A673 (cell line): Measurements from ENCODE around the gene DUXB. TPM values are rescaled to one million over a fixed set of nuclear protein-coding genes. Genes with fewer than 3 reads are reported as not detected.

Experiments
- BruUV-seq: library from RNA; stranded (reverse); fragments of 400-500 nt; replicated peaks from 2 replicates; lab custom pipeline; 2021; lab: Mats Ljungman, UMichigan
- CTCF ChIA-PET: fragments of 300-600 bp; sonication (Branson Sonifier 250); formaldehyde crosslinking; loops from one replicate; lab custom pipeline; 2022; ENCODE audit warnings: antibody characterized with exemption; lab: Charles Lee
- POLR2A ChIA-PET: fragments of 300-600 bp; sonication (Branson Sonifier 250); formaldehyde crosslinking; loops from one replicate; lab custom pipeline; 2022; ENCODE audit warnings: antibody characterized with exemption; ENCODE audit not compliant: low non-redundant PET; lab: Charles Lee
- DNase-seq: peaks from one replicate; pipeline ENCODE4 v3.0.0-alpha.2; 2015; ENCODE audit warnings: low spot score
- H3K27ac ChIP-seq: fragments of 200-600 bp; sonication (generic); 2 replicates; pipeline ENCODE4 v1.5.1; 2016; ENCODE audit warnings: mixed run types, low read depth, mild to moderate bottlenecking, mixed read lengths, antibody characterized with exemption, low read length; ENCODE audit not compliant: poor library complexity, severe bottlenecking
- H3K27me3 ChIP-seq: fragments of 200-600 bp; sonication (generic); replicated peaks from 2 replicates; pipeline ENCODE4 v1.6.1; 2017; ENCODE audit warnings: mixed run types, low read depth, mild to moderate bottlenecking, mixed read lengths, antibody characterized with exemption, low read length; ENCODE audit not compliant: insufficient read depth, poor library complexity
- H3K36me3 ChIP-seq: fragments of 200-600 bp; sonication (generic); 2 replicates; pipeline ENCODE4 v1.6.1; 2016; ENCODE audit warnings: mixed run types, mild to moderate bottlenecking, mixed read lengths, antibody characterized with exemption, low read length; ENCODE audit not compliant: insufficient read depth, poor library complexity, severe bottlenecking
- H3K4me1 ChIP-seq: fragments of 200-600 bp; sonication (generic); 2 replicates; pipeline ENCODE4 v1.6.1; 2017; ENCODE audit warnings: mixed run types, mild to moderate bottlenecking, mixed read lengths, antibody characterized with exemption, low read length; ENCODE audit not compliant: insufficient read depth, poor library complexity, severe bottlenecking
- H3K4me3 ChIP-seq: fragments of 200-600 bp; sonication (generic); 2 replicates; pipeline ENCODE4 v1.5.1; 2016; ENCODE audit warnings: low read depth, mixed run types, mild to moderate bottlenecking, mixed read lengths, low read length; ENCODE audit not compliant: poor library complexity, severe bottlenecking
- H3K9me3 ChIP-seq: fragments of 200-600 bp; sonication (generic); 2 replicates; pipeline ENCODE4 v1.6.1; 2016; ENCODE audit warnings: mixed run types, low read depth, mild to moderate bottlenecking, mixed read lengths, antibody characterized with exemption, low read length; ENCODE audit not compliant: poor library complexity, severe bottlenecking
- CTCF ChIP-seq: fragments of 300-800, 200-600 bp; sonication (generic); conservative IDR thresholded peaks from 2 replicates; pipeline ENCODE4 v1.5.1; 2017; ENCODE audit warnings: low read depth, mild to moderate bottlenecking, antibody characterized with exemption, low read length, moderate library complexity, mixed read lengths
- EZH2 ChIP-seq: fragments of 200-600 bp; sonication (generic); IDR thresholded peaks from 2 replicates; pipeline ENCODE4 v1.6.1; 2017; ENCODE audit warnings: borderline replicate concordance, low read depth, mild to moderate bottlenecking, mixed read lengths, antibody characterized with exemption, low read length; ENCODE audit not compliant: poor library complexity, severe bottlenecking
- intact Hi-C: fragments of 100-400 bp; cut with micrococcal nuclease; formaldehyde crosslinking; loops from one replicate; pipeline ENCODE4 v1.10.0; 2022; ENCODE audit not compliant: unreplicated experiment
- total RNA-seq: library from RNA; stranded (reverse); gene quantifications from 2 replicates; pipeline ENCODE4 v1.2.3, GENCODE V29; 2021

DUXB gene
- total RNA-seq, 1 experiment from 2014 or later: not detected

DNA sequence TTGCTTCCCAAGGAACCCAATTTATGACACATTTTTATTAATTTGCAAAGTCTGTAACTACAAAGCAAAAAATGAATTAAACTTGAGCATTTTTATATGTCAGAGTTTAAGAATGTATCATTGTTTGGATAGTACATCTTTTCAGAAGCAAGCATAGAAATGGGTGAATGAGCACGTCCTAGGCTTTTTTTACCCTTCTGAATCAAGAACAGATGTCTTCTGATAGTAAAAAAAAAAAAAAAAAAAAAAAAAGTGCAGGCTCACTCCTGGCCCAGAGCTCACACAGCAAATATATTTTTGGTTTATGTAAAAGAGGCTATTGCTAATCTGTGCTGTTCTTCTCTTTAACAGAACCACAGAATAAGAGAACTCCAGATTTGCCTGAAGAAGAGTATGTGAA is 47.3 kb downstream of the DUXB start:
- Histone ChIP-seq H3K36me3 (peaks cover 49% of the 10 kb centered on the region), H3K9me3 (no peaks in the 10 kb centered on the region), H3K27ac (no peak overlapping the region), H3K4me1 (peaks cover 17% of the 10 kb centered on the region), H3K27me3 (no peaks in the 10 kb centered on the region), H3K4me3 (no peak overlapping the region)
- ChIA-PET CTCF (no interaction called here), POLR2A (no interaction called here)
- TF ChIP-seq CTCF (no peak), EZH2 (no peak)
- DNase-seq: no peak
- intact Hi-C loops: no loop called here
- BruUV-seq: no TSS peak

- no peaks in the 10 kb centered on the region for H3K9me3 ChIP-seq
- CTCF ChIA-PET: no interaction called here
- no peak for TF ChIP-seq EZH2
- TF ChIP-seq CTCF: no peak
- POLR2A ChIA-PET: interaction anchor here (0.6 kb wide), 1 partner anchor 15 kb away, joined by 8 read pairs; no protein-coding TSS in a partner anchor
- no TSS peak for BruUV-seq
- peaks cover 27% of the 10 kb centered on the region for H3K4me1 ChIP-seq
- intact Hi-C loops: loop anchor here (5.0 kb wide), 1 partner anchor 114 kb away; no protein-coding TSS in a partner anchor
- peak overlapping the region; percentile 86 for H3K27ac ChIP-seq
- DNase-seq: peak; percentile 89
- H3K27me3 ChIP-seq: no peaks in the 10 kb centered on the region
- peaks cover 25% of the 10 kb centered on the region for H3K36me3 ChIP-seq
- peak overlapping the region; percentile 95 for H3K4me3 ChIP-seq
Observed at GRCh38 chr16:75648265-75649076, 52.8 kb downstream of the DUXB start.

DNA sequence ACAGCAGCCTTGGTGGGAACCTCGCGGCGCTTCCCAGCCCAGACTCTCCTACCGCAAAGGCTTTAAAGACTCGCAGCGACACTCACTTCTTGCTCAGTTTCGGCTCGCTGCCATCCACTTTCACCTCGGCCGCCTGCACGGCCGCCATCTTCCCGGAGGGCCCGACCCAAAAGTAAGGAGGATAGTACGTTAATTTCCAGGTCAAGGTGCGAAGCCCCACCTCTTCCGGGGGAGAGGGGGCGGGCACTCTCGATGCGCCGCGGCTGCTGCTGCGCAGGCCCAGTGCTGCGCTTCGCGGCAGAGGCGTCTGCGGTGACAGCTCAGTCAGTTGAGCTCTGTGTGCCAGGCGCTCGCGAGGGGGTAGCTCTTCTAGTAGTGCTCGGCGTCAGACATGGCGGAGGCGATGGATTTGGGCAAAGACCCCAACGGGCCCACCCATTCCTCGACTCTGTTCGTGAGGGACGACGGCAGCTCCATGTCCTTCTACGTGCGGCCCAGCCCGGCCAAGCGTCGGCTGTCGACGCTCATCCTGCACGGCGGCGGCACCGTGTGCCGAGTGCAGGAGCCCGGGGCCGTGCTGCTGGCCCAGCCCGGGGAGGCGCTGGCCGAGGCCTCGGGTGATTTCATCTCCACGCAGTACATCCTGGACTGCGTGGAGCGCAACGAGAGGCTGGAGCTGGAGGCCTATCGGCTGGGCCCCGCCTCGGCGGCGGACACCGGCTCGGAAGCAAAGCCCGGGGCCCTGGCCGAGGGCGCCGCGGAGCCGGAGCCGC is 53.6 kb downstream of the DUXB start, which contains the start of the genes KARS1 and TERF2IP:
Gene KARS1 (minus strand): TSS at position 174 of the 773 bp plus-strand sequence. CDS start 26 bp downstream, at position 148.
Gene TERF2IP (plus strand): TSS at position 282 of the 773 bp plus-strand sequence. CDS start 110 bp downstream, at position 392.
- no peaks in the 10 kb centered on the region for H3K9me3 ChIP-seq
- peak within 1 kb of the TSS; percentile 86 for H3K27ac ChIP-seq
- TF ChIP-seq CTCF: no peak
- TF ChIP-seq EZH2: no peak
- peaks cover 29% of the 10 kb centered on the region for H3K36me3 ChIP-seq
- H3K27me3 ChIP-seq: no peaks in the 10 kb centered on the region
- peak; percentile 96 for DNase-seq
- no TSS peak for BruUV-seq
- H3K4me3 ChIP-seq: peak within 1 kb of the TSS; percentile 95
- intact Hi-C loops: loop anchor here (2.0 to 5.0 kb wide), 2 partner anchors 23 to 115 kb away; no protein-coding TSS in a partner anchor
- ChIA-PET CTCF (no interaction called here), POLR2A (interaction anchor here (0.5 kb wide), 1 partner anchor 69 kb away, joined by 3 read pairs; no protein-coding TSS in a partner anchor)
- H3K4me1 ChIP-seq: peaks cover 27% of the 10 kb centered on the region
